Activated CD4-positive, alpha-beta T cell treated with anti-CD3 and anti-CD28 coated beads for 1 hour (primary cell): Measurements from ENCODE around the gene EFCAB6.

Experiments used
- DNase-seq: peaks from one replicate; pipeline ENCODE4 v3.0.0-alpha.2; 2020

Gene EFCAB6

DNA sequence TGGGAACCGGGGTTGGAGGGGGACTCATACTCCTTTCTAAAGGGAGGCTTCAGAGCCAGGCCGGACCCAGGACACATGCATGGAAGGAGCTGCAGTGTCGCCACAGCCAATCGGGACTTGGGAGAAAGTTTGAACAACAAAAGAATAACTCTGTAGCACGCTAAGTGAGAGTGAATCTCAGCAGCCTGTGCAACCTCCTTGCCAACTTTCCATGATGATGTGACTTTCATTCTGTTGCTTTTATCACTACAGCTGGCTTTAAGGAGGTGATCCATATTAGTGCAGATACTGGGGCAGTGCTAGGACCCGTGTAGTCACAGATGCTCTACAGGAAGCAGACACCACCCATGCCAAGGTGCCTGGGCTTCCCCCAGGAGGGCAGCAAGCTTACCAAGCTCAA is 243.0 kb downstream of the EFCAB6 start:
- DNase-seq = no peak

DNA sequence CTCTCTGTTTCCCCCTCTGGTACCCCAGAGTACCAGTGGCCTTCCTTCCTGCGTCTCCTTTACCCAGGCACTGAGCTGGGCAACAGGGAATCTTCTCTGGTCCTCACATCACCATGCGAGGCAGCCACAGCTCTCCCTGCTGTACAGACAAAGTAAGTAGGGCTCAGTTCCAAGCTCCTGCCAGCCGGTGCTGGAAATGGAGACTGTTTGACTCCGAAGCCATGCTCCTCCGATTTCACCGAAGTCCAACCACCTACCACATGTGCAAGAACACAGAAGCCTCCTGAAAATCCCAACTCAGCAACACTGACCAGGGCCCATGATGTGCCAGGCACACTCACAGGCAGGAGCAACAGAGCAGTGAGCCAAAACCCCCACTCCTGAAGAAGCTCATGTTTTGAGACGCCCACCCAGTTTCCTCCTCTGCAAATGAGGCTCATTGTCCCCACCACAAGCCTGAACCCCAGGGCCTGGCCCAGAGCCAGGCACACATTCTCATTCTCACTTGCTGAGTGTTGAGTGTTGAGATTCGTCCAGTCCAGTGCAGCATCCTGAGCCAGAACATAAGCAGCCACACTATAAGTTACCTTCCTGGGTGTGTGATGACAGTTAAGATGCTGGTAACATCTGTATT is 244.3 kb downstream of the EFCAB6 start:
- no peak for DNase-seq

DNA sequence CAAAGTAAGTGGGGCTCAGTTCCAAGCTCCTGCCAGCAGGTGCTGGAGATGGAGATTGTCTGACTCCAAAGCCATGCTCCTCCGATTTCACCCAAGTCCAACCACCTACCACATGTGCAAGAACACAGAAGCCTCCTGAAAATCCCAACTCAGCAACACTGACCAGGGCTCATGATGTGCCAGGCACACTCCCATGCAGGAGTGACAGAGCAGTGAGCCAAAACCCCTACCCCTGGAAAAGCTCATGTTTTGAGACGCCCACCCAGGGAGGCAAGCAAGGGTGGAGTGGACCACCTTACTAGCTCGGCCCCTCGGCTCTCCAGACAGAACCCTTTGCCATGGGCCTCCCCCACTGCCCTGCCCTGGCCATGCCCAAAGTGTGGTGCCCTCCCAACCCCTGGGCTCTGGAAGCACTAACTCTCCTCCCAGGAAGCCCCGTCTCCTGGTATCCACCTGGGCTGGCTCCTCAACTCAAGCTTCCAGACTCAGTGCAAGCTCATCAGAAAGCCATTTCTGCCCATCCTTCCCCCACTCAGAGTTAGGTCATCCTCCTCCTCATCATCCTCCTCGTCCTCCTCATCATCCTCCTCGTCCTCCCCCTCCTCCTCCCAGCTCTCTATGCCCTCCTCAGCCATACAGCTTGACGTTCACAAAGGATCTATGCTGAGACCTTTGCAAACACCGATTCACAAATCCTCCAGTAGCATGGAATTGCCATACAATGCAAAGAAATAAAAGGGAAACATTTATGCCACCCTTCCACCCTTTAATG is 245.4 kb downstream of the EFCAB6 start:
- no peak for DNase-seq

GRCh38 chr22:43566021-43566420 is 246.1 kb downstream of the EFCAB6 start:
- no peak for DNase-seq

- DNase-seq = no peak
Measured at GRCh38 chr22:43564859-43565258, 247.2 kb downstream of the EFCAB6 start.

- DNase-seq = no peak
Measured at GRCh38 chr22:43563571-43563970, 248.5 kb downstream of the EFCAB6 start.

- no peak for DNase-seq
Measured at GRCh38 chr22:43562843-43563242, 249.3 kb downstream of the EFCAB6 start.

GRCh38 chr22:43561415-43562178 is 250.5 kb downstream of the EFCAB6 start:
- no peak for DNase-seq

DNA sequence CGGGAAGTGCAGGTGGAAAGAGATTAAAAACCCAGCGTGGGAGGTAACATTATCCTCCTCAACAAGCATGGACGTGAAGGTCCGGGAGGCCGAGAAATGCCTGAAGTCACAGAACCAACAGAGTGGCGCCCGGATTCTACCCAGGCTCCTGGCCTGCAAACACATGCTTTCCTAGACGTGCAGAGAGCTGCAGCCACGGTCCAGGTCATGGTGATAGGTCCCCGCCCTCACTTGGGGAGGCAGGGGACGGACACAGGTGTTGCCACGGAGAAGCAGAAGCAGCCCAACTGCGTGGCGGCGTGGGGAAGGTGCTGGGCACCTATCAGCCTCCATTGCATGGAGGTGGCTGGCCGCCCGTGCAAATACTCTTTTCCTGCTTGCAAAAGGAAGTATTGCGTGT is 251.5 kb downstream of the EFCAB6 start:
- no peak for DNase-seq

- DNase-seq = no peak
Measured at GRCh38 chr22:43555561-43556515, 256.3 kb downstream of the EFCAB6 start.

- DNase-seq = no peak
Measured at GRCh38 chr22:43554694-43555365, 257.3 kb downstream of the EFCAB6 start.

DNA sequence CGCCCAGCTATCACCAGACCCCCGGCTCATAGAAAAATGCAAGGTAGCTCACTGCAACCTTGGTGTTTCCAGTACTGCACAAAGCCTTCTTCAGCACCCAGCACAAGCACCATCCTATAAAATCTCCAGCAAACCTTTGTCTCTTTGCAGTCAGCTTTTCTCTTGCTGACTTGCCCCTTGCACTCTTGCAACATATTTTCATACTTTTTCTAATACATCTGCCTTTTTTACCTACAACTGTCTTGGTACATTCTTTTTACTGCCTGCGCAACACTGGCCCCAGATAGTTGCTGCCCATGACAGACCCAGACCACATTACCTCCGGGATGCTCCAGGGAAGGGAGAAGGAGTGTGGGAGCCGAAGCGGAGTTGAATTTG is 257.9 kb downstream of the EFCAB6 start:
- no peak for DNase-seq

GRCh38 chr22:43553451-43554258 is 258.4 kb downstream of the EFCAB6 start:
- no peak for DNase-seq

DNA sequence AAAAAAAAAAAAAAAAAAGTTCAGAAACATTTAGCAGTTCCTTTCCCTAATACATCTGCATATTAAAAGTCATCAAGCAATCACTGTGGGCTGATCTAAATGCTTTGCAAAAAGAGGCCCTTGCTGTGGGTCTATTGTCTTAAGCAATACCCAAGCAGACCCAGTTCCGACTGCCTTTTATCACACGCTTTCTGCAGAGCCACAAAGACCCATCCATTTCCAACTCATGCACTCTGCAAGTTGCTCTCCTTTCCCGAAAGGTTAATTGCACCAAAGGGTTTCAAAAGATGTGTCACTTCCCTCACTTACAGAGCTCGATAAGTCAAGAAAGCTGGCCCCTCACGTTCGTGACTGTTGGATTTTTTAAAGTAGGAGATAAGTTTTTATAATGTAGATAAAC is 261.4 kb downstream of the EFCAB6 start:
- DNase-seq = no peak

- DNase-seq = no peak
Measured at GRCh38 chr22:43550024-43550620, 262.0 kb downstream of the EFCAB6 start.

GRCh38 chr22:43546186-43546585 is 265.9 kb downstream of the EFCAB6 start:
- no peak for DNase-seq

DNA sequence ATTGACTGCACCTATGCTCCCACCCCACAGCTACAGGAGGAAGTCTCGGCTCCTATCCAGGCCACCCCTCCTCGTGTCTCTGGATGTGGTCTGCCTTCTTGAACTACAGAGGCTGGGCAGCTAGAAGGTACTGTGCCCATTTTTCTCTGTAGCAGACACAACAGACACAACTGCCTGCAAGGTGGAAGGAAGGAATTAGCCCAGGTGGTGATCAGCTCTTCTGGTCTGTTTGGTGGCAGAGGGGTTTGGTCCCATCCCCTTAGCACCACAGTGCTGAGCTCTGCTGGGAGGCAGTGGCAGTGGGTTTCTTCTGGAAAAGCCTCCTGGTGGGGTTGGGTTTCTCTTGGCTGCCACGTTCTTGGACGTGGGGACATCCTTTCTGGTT is 267.8 kb downstream of the EFCAB6 start:
- DNase-seq = no peak

GRCh38 chr22:43543522-43544288 is 268.4 kb downstream of the EFCAB6 start:
- DNase-seq = no peak

DNA sequence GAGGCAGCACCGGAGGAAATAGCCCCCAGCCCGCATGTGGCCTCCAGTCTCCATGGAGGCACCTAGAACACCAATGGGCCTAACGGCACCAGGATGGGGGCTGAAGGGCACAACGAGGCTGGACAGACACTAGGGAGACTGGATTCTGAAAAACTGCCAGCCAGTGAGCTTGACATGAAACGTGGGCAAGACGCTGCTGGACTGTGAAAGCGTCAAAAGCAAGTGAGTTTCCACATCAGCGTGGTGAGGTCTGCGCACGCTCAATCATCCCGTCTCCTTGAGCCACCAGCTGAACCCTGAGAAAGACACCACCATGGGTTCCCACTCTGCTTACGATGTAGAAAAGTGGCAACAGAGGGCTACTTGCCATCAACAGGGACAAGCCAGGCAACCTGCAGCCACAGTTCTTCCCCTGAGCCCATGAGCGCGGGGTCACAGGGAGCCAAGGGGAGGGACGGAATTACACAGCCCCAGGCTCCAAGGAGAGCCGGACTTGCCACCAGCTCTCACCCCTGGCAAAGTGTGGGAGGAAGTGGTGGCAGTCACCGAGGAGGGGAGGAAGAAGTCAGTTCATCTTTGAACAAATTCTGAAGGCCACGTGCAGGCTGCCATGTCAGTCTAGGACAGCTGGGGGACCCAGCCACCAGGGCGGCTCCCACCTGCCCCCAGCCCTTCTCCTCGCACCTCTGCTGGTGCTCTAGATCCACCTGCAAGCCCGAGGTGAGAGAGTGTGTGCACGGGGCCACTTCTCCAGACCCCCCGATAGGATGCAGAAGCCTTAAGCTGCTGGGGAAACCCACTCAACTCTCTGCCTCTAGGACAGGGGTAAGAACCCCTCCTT is 269.2 kb downstream of the EFCAB6 start:
- DNase-seq = no peak
